SIG-M5 treated with dmso at 0.1 percent for 504 hours (cell line): ENCODE measurements around the gene EIF2S3.
"Not testable (repeated sequence)": the region's sequence is repeated elsewhere in the genome, so short reads cannot be mapped to it uniquely, and the experiment has no call there.

Source experiments
- DNase-seq: peaks from one replicate; lab custom pipeline; 2025; ENCODE audit not compliant: unreplicated experiment; lab: John Stamatoyannopoulos, UW

The EIF2S3 gene

DNA sequence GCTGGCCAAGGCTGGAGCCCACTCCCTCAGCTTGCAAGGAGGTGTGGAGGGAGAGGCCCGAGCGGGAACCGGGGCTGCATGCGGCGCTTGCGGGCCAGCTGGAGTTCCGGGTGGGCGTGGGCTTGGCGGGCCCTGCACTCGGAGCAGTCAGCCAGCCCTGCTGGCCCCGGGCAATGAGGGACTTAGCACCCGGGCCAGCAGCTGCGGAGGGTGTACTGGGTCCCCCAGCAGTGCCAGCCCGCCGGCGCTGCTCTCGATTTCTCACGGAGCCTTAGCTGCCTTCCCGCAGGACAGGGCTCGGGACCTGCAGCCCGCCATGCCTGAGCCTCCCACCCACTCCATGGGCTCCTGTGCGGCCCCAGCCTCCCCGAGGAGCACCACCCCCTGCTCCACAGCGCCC, 5.1 kb upstream of the EIF2S3 start:
- not testable (repeated sequence) for DNase-seq

DNA sequence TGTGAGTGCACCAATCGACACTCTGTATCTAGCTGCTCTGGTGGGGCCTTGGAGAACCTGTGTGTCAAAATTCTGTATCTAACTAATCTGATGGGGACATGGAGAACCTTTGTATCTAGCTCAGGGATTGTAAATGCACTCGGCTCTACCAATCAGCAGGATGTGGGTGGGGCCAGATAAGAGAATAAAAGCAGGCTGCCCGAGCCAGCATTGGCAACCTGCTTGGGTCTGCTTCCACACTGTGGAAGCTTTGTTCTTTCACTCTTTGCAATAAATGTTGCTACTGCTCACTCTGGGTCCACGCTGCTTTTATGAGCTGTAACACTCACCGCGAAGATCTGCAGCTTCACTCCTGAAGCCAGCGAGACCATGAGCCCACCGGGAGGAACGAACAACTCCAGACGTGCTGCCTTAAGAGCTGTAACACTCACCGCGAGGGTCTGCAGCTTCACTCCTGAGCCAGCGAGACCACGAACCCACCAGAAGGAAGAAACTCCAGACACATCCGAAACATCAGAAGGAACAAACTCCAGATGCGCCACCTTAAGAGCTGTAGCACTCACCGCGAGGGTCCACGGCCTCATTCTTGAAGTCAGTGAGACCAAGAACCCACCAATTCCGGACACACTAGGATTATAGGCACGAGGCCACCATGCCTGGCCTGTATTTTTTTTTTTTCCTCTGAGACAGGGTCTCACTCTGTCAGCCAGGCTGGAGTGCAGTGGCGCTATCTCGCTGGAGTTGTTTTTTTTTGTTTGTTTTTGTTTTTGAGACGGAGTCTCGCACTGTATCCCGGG, 4.0 kb upstream of the EIF2S3 start:
- DNase-seq, result not testable (repeated sequence)

DNA sequence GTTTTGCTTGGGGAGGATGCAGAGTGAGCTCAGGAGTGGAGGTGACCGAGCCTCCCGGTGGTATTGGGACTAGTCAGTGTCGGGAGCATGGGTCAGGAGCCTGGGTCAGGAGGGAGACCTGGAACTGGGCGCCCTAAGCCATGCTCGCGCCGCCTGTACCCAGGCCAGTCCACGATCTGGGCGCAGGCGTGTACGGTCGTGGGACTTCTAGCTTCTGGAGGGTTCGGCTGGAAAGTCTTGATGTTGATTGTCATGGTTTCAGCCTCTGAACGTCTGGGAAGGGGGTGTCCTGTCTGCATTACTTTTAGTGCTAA, 244 bp downstream of the EIF2S3 start:
- no peak for DNase-seq

- DNase-seq, result no peak
Observed at GRCh38 chrX:24063488-24063887, 8.7 kb downstream of the EIF2S3 start.

DNA sequence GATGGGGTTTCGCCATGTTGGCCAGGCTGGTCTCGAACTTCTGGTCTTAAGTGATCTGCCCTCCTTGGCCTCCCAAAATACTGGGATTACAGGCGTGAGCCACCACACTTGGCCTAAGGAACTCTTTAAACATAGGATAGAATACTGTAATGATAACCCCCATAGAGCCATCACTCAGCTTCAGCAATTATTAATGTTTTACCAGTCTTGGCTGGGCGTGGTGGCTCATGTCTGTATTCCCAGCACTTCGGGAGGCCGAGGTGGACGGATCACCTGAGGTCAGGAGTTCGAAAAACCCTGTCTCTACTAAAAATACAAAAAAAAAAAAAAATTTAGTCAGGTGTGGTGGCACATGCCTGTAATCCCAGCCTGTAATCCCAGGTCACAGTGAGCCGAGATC, 15.1 kb downstream of the EIF2S3 start:
- DNase-seq, result no peak

GRCh38 chrX:24079411-24079810, 24.7 kb downstream of the EIF2S3 start:
- DNase-seq, result no peak

DNA sequence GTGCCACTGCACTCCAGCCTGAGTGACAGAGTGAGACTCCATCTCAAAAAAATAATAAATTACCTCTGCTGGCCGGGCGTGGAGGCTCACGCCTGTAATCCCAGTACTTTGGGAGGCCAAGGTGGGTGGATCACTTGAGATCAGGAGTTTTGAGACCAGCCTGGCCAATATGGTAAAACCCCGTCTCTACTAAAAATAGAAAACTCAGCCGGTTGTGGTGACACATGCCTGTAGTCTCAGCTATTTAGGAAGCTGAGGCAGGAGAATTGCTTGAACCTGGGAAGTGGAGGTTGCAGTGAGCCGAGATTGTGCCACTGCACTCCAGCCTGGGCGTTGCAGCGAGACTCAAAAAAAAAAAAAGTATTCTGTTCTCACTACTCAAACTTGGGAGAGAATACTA, 25.5 kb downstream of the EIF2S3 start:
- not testable (repeated sequence) for DNase-seq

DNA sequence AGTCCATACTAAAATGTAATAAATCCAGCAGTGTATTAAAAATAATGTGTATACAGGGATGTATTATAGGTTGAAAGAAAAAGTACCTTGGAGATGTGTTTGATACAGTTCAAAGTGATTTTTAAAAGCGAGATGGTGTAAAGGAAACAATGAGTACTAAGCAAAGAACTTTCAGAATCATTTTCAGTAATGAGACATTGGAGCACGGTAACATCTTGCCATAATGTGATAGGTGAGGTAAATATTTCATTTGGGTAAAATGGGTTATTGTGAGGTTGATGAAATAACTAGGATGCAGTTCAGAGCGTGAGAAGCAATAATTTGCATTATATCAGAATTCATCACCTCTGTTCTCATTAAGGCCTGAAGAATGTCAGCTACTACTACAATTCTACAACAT, 25.9 kb downstream of the EIF2S3 start:
- DNase-seq, result no peak

DNA sequence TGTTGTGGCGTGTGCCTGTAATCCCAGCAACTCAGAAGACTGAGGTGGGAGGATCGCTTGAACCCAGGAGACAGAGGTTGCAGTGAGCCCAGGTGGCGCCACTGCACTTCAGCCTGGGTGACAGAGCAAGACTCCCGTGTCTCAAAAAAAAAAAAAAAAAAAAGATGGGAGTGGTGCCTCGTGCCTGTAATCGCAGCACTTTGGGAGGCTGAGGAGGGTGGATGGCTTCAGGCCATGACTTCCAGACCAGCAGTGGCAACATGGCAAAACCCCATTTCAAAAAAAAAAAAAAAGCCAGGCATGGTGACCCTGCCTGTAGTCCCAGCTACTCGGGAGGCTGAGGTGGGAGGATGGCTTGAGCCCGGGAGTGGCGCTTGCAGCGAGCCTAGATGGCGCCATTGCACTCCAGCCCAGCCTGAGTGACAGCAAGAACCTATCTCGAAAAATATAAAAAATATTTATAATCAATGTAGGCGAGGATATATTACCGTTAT, 27.0 kb downstream of the EIF2S3 start:
- no peak for DNase-seq

DNA sequence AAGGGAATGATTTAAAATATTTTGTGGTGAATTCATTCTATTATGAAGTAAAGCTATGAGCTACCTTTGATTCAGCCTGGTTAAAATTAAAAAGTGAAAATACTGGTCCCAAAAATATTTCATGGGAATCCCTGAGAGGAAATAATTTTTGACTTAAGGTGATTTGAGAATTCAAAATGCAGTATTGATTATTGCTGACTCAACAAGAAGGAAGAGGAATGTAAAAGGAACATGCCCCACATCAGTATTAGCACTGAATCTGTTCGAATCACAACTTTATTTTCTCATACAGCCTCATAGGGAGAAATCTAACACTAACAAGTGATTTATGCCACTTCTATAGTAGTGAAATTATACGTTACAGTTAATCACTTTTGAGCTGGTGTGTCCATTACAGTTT, 27.7 kb downstream of the EIF2S3 start:
- DNase-seq, result no peak

GRCh38 chrX:24085101-24085500, 30.3 kb downstream of the EIF2S3 start:
- DNase-seq, result no peak

DNA sequence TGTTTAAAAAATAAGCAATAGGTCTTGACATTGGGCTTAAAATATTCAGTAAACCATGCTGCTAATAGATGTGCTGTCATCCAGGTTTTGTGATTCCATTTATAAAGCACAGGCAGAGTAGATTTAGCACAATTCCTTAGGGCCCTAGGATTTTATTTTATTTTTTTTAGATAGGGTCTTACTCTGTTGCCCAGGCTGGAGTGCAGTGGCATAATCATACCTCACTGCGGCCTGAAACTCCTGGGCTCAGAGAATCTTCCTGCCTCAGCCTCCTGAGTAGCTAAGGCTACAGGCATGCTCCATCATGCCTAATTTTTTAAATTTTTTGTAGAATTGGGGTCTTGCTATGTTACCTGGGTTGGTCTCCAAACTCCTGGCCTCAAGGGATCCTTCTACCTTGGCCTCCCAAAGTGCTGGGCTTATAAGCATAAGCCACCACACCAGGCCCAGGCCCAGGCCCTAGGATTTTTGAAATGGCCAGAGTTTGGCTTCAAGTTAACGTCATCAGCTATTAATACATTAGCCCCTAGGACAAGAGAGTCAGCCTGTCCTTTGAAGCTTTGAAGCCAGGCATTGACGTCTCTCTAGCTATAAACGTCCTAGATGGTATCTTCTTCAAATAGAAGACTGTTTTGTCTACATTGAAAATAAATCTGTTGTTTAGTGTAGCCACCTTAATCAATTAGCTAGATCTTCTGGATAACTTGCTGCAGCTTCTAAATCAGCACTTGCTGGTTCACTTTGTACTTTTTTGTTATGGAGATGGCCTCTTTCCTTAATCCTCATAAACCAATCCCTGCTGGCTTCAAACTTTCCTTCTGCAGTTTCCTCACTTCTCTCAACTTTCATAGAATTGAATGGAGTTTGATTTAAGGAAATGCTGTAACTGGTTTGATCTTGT, 35.8 kb downstream of the EIF2S3 start:
- DNase-seq, result no peak

- DNase-seq, result no peak
Observed at GRCh38 chrX:24093746-24094145, 39.0 kb downstream of the EIF2S3 start.

GRCh38 chrX:24097741-24098260, 43.0 kb downstream of the EIF2S3 start:
- no peak for DNase-seq

DNA sequence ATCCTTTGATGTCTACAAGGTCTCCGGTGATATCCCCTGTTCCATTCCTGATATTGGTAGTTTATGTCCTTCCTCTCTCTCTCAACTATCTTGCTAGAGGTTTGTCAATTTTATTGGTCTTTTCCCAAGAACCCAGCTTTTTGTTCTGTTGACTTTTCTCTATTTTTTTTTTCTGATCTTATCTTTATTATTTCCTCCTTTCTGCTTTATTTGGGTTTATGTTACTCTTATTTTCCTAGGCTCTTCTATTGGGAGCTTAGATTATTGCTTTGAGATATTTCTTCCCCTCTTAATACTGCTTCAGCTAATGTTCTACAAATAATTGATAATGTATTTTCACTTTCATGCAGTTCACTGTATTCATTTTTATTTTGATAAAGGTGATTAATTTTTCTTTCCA, 44.2 kb downstream of the EIF2S3 start:
- no peak for DNase-seq

DNA sequence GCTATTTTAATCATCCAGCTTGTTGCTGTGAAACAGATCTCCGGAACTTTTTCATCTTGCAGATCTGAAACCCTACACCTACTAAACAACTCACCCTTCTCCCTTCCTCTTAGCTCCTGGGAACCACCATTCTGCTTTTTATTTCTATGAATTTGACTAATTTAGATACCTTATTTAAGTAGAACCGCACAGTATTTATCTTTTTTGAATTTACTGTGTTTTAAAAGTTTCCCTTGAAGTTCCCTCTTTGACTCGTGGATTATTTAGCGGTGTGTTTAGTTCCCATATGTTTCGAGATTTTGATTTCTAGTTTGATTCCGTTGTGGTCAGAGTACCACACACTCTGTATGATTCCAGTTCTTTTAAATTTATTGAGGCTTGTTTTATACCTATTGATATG, 44.6 kb downstream of the EIF2S3 start:
- DNase-seq, result no peak

DNA sequence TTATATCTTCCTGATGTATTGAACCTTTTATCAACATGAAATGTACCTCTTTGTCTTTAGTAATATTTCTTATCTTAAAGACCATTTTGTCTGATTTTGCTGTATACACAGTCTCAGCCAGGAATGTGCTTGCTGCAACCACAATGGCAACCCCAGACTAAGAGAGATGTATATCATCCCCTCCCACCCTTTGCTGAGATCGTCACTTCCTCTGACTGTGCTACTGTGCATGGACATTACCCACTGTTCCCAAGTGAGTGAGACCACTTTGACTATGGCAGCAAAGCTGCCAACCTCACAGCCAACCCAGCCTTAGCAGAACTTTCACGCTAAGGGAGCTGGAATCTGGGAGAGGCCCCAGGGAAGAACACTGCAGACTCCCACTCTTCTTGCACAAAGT, 46.0 kb downstream of the EIF2S3 start:
- DNase-seq, result no peak

DNA sequence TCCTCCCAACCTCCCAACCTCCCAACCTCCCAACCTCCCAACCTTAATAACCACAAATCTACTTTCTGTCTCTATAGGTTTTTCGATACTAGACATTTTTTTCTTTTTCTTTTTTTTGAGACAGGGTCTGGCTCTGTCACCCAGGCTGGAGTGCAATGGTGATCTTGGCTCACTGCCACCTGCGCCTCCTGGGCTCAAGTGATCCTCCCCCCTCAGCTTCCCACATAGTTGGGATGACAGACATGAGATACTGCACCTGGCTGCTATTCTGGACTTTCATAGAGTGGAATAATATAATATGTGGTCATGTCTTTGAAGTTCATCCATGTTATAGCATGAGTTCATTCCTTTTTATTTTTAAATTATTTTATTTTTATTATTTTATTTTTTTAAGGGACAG, 55.3 kb downstream of the EIF2S3 start:
- no peak for DNase-seq

DNA sequence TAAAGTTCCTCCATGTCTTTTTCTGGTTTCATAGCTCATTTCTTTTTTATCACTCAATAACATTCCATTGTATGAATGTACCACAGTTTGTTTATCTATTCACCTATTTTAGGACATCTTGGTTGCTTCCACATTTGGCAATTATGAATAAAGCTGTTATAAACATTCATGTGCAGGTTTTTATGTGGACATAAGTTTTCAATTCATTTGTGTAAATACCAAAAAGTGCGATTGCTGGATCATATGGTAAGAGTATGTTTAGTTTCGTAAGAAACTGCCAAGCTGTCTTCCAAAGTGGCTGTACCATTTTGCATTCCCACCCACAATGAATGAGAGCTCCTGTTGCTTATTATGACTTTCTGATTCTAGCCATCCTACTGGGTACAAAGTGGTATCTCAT, 58.4 kb downstream of the EIF2S3 start:
- no peak for DNase-seq

GRCh38 chrX:24117258-24117657, 62.5 kb downstream of the EIF2S3 start:
- no peak for DNase-seq

DNA sequence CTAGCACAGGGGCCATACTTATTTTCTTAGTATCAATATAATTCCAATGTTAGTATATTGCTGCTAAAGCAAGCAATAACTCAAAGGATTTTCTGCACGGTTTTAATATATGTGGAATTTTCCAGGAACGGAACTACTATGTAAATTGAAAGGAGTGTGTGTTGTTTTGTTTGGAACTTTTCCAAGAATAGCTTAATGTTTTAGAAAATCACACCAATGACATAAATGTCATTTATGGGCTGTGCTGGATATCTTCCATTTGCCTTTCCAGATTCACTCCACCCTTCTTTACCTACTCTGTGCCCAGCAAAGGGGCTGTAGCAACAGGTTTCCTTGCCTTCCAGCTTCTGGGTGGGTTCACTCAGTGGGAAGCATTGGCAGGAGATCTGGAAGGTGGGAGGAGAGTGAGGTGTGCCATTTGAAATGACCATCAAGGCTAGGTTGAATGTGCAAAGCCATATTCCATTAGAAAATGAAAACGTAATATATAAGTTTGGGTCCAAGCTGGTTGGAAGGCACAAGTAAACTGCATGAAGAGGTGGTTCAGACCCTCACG, 69.6 kb downstream of the EIF2S3 start:
- no peak for DNase-seq
